Germinal center (tissue), 1 donor: Measurements from ENCODE around the gene ELMOD2.

ENCODE experiments used
- DNase-seq: peaks from one replicate; pipeline ENCODE4 v3.0.0; 2012; ENCODE audit warnings: mixed read lengths, low spot score

Gene ELMOD2

GRCh38 chr4:140581078-140581477, 57.1 kb downstream of the ELMOD2 start:
- no peak for DNase-seq

GRCh38 chr4:140584439-140584838, 60.5 kb downstream of the ELMOD2 start:
- DNase-seq: no peak

DNA sequence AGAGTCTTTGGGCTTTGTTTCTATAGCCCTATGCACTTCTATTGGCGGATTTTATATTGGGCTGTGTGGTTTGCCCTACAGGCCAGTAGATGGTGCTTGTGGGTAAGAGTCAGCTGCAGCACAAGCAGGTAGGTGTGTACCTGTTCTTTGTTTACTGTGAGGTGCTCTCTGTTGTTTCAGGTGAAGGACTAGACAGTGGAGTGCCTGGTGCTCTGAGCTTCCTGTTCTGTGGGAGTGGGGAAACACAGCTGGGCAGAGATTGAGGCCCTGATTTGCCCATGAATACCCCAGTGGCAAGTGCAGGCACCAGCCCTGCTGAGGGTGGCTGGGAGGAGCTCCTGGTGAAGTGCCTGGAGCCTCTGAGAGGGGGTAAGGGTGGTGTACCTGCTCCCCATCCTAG, 71.1 kb downstream of the ELMOD2 start:
- DNase-seq: peak; percentile 22

DNA sequence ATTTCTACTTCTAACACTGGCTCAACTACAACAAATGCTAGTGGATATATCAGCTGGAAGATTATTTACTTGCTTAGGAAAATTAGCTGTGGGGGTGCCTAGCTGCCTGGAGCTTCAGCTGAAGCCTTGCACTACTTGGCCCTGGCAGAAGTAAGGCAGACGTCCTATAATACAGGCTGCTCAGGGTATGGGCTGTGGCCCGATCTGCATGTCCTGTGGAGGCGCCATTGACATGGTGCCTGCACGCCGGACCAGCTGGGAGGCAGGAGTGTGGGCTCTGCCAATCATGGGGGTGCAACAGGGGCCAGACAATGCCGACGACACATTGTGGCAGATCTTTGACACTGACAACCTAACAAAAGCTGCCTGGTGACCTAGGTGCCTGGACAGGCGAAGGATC, 76.4 kb downstream of the ELMOD2 start:
- no peak for DNase-seq

GRCh38 chr4:140602714-140603113, 78.7 kb downstream of the ELMOD2 start:
- no peak for DNase-seq

- no peak for DNase-seq
Measured at GRCh38 chr4:140603286-140603685, 79.3 kb downstream of the ELMOD2 start.
